HG03565 (cell line): ENCODE results near the gene MYH7.

Experiments used
- ATAC-seq: cut with Tn5 transposase; IDR thresholded peaks from one replicate; pipeline ENCODE4 v1.9.1; 2021; ENCODE audit warnings: mild to moderate bottlenecking, moderate library complexity; ENCODE audit not compliant: unreplicated experiment

The MYH7 gene

GRCh38 chr14:23375527-23376251, 59.8 kb downstream of the MYH7 start:
- ATAC-seq, result no peak

- no peak for ATAC-seq
Measured at GRCh38 chr14:23373041-23373440, 62.4 kb downstream of the MYH7 start.

- no peak for ATAC-seq
Measured at GRCh38 chr14:23372509-23372908, 63.0 kb downstream of the MYH7 start, which contains the start of gene IL25. Gene IL25, plus strand, starts transcription at chr14:23372809.

GRCh38 chr14:23371865-23372264, 63.6 kb downstream of the MYH7 start:
- ATAC-seq, result no peak

GRCh38 chr14:23370221-23370620, 65.2 kb downstream of the MYH7 start:
- no peak for ATAC-seq

GRCh38 chr14:23366426-23366921, 69.0 kb downstream of the MYH7 start:
- ATAC-seq, result no peak

GRCh38 chr14:23365732-23366425, 69.6 kb downstream of the MYH7 start:
- no peak for ATAC-seq

GRCh38 chr14:23365036-23365731, 70.3 kb downstream of the MYH7 start, which contains the start of gene EFS:
Gene EFS, minus strand, starts transcription at chr14:23365172. Its CDS starts 147 bp downstream, at chr14:23365025.
- ATAC-seq, result no peak

GRCh38 chr14:23364164-23365035, 71.1 kb downstream of the MYH7 start:
- ATAC-seq, result no peak
